ENCODE measurements around the gene TAF1D.
"Not testable (repeated sequence)": the region's sequence is repeated elsewhere in the genome, so short reads cannot be mapped to it uniquely, and the experiment has no call there.

The TAF1D gene

DNA sequence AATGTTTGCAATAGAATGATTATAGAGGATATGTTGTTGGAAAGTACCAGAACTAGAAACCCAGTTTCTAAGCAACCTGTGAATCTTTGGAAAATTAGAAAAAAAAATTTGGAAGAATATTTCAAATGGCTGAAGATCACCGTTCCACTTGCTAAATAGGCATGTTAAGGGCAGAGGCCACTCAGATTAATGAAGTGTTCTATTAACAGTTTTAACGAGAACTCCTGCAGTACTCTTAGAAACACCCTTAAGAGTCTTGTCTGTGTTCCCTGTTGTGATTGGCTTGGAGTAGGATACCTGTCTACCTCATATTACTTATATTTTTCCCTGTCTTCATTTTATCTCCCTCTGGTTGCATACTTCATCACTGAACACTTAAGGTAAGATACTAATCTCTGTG lies 4.8 kb upstream of the TAF1D start:
- DNase-seq, result no peak

DNA sequence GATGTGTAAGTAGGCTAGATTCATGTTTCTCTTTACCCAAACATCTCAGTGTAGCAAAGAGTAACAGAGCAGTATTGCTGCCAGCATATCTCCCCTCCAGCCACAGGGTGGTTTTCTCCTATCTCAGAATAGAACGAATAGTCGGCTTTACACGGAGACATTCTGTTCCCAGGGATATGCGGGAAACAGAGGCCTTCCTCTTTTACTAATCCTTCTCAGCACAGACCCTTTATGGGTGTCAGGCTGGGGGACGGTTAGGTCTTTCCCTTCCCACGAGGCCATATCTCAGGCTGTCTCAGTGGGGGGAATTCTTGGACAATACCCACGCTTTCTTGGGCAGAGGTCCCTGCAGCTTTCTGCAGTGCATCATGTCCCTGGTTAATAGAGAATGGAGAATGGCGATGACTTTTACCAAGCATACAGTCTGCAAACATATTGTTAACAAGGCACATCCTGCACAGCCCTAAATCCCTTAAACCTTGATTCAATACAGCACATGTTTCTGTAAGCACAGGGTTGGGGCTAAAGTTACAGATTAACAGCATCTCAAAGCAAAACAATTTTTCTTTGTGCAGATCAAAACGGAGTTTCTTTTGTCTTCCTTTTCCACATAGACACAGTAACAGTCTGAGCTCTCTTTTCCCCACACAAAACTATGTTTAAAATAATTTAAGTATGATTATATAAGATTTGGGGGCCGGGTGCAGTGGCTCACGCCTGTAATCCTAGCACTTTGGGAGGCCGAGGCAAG lies 3.9 kb upstream of the TAF1D start:
- not testable (repeated sequence) for DNase-seq

DNA sequence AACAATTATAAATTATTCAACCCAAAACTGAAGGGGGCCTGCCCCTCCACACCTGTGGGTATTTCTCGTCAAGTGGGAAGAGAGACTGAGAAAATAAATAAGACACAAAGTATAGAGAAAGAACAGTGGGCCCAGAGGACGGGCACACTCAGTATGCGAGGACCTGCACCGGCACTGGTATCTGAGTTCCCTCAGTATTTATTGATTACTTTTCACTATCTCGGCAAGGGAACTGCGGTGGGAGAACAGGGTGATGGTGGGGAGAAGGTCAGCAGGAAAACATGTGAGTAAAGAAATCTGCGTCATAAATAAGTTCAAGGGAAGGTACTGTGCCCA lies 3.3 kb upstream of the TAF1D start:
- no peak for DNase-seq

DNA sequence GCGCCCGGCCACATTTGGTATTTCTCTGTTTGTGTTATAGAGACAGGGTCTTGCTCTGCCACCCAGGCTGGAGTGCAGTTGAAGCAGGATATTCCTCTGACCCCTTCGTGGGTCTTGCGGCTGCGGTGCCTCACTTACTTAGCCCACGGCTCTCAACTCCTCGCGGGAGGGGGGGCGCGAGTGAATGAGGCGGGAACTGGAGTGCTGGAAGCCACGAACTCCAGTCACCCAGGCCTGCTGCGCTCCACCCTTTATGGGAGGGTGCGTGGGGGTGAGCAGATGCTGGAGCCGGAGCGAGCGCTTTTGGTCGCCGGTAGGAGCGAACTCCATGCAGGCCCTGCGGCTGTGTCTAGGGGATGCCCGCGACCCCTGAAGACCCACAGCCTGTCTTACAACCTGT lies 2.0 kb upstream of the TAF1D start:
- no peak for DNase-seq

DNA sequence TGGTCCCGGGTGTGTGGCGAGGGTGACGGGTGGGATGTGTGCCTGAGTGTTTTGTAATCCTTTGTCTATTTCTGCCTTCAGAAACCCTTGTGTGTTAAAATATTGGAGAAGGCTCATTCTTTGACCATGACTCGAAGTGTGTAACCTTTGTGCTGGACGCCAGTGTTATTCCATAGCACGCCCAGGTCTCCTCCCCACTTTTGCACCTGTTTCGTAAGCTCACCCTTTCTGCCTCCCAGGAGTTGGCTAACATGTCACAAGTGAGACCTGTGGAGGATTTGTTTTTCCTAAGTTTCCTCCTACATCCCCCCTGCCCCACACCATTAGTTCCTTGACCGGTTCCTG lies 559 bp upstream of the TAF1D start:
- no peak for DNase-seq

DNA sequence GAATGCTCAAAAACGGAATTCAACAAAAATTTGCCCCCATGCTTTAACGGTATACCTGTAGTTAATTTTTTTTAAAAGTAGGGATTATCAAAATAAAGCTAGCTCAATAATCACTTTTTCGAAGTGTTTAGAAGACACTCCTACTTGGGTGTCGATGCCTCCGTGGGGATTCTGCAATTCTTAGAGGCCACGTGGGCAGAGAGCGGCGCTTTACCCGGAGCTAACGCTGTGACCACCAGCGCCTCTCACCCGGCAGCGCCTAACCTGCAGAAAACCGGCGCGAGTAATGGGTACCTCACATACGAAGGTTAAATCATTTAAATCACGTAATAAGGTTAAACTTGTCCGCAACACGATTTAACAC lies 583 bp downstream of the TAF1D start:
- DNase-seq, result peak; percentile 75

DNA sequence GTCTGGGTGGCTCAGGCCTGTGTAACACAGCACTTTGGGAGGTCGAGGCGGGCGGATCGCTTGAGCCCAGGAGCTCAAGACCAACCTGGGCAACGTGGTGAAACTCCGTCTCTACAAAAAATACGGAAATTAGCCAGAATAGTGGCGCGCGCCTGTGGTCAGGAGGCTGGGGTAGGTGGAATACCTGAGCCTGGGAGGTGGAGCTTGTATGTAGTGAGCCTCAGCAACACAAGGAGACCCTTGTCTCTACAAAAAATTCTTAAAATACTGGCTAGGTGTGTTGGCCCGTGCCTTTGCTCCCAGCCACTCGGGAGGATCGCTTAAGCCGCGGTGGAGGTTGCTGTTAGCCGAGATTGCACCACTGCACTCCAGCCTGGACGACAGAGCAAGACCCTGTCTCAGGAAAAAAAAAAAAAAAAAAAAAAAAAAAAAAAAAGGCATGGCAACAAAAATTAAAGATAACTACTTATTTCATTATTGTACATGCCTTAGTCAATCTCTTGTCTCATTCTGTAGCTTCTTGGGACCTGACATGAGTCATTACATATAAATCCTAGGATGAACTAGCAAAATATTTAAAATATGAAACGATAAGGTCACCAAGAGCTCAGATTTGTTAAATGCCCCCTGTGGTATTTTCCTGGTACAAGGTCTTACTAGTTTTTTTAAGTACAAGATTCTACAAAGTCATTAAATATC lies 1.1 kb downstream of the TAF1D start:
- peak; percentile 70 for DNase-seq

DNA sequence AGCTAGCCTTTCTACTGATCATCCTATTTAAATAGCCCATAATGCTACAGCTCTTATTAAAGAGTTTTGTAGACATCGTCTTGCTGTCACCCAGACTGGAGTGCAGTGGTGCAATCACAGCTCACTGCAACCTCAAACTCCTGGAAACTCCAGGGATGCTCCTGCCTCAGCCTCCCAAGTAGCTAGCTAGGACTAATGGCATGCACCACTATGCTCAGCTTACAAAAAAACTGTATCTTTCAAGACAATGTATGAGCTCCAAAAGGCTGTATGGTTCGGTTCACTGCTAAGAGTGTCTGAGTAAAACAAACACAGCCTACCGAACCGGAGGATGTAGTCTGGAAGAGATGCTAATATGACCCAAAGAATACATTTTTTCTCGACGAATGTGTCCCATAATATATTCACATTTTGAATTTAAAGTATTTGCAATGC lies 2.6 kb downstream of the TAF1D start:
- no peak for DNase-seq

DNA sequence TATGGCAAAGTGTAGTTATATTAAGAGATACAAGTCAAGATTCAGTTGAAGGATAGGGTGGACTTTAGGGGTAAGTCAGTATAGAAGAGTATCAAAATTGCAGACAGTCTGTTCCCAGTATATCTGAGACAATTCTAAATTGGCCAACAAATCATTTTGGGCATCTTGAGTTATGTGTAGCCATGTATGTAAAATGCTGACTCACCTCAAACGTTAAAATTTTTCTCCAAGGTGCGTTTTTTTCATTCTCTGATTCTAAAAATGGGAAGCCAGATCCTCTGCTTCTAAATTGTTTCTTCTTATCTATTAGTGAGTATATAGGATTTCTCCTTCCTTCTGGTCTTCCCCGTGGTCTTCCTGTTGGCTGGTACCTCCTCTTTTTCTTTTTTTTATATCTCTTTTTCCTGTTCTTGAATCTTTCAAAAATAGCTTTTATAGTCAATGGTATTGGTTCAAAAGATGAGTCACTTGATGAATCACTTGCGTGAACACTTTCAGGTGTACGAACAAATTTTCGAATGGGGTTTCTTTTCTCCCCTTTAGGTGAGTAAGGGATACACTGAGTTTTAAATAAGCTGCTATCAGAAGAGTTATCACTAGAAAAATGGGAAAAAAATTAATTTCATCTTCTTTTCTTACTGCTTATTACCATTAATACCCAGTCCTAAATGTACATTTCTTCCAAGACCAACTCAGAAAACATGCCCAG lies 3.2 kb downstream of the TAF1D start:
- DNase-seq, result peak; percentile 69

DNA sequence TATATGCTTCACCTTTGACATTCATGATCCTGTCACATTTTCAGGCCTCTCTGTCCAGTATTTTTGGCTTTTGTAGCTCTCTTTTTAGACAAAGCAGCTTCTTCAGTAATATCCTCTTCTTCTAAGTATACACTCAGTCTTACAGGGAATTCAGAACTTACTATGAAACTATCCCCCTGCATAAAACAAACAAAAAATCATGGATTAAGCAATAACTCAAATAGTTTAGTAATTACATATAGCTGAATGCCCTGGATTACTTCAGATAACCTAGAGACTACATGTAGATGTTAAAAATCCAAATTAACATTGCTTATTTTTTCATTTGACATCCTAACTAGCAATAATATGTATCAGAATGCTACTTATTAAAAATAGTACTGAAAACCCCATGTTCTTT lies 5.2 kb downstream of the TAF1D start:
- DNase-seq, result no peak

DNA sequence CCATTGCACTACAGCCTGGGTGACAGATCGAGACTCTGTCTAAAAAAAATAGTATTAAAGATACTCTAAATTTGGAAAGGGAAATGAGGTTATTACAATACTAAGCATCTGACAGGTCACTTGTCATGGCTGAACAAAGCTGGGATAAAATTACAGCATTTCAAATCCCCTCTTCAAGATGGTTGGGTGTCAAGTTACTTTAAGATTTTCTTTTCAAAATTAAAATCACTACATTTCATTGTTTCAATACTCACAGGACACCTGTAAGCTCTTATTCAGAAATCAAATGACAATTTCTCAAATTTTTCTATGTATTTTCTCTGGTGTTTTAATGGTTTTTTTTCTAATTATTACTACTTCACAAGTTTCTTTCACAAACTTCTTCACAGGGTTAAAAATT lies 5.7 kb downstream of the TAF1D start:
- DNase-seq, result no peak

DNA sequence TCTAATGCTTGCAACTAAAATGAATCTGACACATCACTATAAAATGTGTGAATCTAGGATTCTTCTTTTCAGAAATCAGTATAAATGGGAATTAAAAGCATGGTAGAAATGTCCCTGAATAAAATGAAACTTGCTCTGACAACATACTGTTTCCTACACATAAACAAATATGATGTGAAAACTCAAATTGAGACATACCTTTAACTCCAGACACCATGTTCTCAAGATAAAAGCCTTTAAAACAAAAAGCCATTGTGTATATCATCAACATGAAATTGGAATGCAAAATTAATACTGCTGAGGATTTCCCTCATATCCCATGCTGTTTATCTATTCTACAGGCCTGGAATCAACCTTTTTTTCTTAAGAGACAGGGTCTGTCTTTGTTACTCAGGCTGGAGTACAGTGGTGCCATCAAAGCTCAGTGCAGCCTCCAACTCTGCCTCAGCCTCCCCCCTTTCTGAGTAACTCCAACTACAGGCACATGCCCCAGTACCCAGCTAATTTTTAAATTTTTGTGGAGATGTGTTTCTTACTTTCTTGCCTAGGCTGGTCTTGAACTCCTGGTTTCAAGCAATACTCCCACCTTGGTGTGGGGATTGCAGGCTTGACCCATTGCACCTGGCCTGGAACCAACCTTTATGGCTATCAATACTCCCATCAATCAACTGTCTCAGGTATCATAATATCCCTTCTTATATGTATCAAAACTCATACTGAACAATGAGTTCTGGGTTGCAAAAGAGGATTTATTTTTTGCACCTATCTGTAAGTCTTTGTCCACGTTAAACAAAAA lies 6.7 kb downstream of the TAF1D start:
- no peak for DNase-seq

DNA sequence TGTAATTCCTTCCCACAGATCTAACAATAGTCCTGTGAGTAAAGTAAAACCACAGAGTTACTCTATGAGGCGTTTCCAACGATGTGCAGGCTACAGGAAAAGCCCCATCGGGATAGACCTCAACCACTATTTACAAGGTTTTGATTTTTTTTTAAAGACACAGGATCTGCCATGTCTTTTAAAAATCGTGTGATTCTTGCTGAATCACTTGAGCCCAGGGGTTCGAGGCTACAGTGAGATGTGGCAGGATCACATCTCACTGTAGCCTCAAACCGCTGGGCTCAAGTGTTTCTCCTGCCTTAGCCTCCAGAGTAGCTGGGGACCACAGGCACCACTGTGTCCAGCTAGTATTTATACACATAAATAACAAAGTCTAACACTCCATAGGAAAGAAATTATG lies 7.8 kb downstream of the TAF1D start:
- no peak for DNase-seq

DNA sequence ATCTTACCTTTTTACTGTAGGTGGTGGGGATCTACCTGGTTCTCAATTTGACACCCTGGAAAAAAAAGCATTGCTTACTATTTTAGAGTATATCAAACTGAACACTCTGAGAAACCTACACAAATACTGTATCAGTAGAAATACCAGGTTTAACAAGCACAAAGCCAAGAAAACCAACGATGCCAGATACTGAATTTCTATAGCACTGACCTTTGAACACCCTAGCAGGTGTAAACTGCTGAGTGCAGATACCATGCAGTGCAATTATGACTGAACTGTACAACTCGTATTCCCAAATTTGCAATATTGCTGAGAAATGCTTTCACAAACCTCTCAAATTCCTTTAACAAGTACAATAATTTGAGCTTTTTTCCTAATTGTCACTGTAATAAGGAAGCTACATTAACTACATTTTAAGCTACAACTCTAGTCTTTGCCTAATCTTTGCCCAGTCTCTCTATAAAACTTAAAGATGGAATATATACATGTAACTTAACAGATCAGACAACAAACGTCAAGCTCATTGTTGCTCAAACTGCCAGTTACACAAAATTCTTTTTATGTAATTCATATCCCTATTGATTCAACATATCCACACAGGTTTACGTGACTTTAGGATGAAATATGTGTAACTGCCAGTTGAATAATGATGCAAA lies 8.9 kb downstream of the TAF1D start:
- DNase-seq, result no peak

DNA sequence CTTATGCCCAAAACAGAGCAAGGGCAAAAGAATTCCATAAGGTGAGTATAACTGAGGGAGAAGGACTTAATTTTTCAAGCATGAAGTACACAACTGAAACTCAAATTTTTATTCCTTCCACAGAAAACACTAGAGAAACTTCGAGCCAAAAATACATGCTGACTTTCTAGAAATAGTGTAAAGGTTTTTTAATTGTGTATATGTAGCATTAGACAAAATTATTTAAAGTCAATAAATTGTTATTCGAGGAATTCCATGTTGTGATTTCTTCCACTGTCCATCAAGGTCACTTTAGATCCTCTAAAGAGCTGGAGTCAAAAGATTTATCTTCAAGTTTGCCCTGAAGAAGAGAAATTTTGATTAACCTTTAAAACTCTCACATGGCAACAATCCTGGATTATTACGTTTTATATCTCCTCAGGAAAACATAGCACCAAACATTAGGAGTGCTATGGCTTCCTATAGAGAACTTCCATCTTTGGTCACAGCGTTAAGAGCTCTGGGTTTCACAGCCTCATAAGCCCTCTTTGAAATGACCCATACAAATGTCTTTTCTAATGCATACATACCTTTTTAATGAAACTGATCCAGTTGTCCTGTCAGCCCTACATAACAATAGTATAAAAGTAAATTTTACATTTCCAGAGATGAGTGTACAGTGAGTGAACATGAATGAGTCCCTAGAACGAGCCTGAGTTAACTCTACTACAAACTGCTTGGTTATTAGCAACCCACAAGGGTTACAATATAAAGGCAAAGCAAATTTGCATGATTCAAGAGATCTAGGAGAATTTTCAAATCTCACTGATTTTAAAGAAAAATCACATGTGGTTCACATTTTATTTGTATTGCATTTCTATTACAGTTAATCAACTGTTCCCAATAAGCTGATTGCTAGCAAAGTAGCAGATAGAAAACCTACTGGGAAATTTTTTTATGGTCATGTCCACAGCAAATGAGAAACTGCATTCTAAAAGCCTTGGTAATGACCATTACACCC lies 10.9 kb downstream of the TAF1D start:
- DNase-seq, result no peak

DNA sequence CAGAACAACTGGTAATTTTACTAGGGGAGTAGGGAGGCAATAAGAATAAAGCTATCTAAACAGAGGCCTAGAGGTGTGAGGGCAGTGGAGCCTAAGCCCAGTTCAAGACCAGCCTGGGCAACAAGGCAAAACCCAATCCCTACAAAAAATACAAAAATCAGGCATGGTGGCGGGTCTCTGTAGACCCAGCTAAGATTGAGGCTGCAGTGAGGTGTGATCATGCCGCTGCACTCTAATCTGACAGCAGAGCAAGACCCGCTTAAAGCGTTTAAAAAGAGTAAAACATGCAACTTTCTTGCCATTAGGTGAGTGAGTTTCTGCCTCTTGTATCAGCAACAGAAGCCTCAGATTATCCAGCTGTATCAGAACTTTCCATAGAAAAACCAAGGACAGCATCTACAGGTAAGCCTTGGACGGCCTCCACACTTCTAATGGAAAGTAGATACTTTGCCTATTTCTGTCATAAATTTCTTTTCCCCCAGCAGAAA lies 12.1 kb downstream of the TAF1D start:
- peak; percentile 33 for DNase-seq

DNA sequence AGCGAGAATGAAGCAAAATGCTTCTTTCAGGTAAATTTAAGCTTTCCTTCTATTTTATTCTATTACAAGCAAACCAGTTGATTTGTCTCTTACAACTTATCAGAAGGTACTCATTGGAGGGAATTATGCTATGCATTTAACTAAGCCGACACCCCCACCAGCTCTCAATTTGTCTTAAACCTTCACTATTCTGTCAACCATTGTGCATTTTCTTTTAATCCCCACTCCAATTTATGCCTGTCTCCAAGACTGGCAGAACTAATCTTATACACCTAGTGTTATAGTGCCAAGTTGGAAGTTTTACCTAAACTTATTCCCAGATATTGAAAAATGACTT lies 12.5 kb downstream of the TAF1D start:
- peak; percentile 28 for DNase-seq

DNA sequence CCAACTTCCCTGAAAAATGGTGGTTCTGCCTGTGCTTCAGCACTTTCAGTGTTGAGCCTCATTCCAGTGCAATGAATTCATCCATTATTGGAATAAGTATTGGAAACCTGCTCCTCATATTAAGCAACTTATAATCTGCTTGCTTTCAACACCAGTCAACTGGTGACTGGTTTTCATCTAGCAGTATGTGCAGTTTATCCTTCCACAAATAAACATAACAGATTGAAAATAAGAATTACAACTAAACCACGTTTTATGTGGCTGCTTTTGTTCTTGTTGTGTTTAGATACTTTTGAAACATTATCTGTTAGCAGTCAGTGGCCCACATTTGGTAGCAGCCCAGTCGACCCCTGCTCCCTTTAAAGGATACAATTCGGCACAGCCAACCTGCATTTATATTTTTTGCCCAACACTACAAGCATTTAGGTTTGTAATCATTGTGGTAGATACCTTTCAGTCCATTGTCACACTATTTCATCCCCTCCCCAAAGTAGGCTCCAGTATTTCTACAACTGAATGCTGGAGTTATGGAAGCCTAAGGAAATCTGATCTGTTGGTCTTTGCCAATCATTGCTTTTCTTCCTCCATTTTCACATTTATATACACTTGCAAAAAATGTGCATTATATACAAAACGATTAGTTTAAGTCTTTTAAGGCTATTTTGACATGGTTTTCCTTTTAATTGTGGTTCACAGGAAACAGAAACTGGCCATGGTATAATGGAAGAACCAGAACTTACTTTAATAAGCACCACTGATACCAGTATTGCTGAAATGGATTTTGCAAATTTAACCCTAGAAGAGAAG lies 13.1 kb downstream of the TAF1D start:
- peak; percentile 39 for DNase-seq

DNA sequence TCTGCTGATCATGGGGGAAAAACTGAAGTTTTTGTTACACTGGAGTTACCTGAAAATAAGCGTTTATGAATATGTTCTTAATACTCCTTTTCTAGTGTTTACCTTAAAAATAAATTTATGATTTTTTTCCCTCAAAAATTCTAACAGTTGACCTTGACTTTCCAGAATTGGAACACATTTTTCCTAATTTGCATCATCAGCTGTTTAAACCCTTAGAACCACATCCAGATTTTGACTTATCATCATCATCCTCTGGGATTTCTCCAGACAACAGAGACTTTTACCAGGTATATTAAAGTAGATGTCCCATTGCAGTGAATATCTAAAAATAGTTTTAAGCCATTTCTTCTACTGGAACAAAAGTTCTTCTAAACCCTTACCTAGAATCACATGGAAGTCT lies 17.2 kb downstream of the TAF1D start:
- DNase-seq, result no peak

DNA sequence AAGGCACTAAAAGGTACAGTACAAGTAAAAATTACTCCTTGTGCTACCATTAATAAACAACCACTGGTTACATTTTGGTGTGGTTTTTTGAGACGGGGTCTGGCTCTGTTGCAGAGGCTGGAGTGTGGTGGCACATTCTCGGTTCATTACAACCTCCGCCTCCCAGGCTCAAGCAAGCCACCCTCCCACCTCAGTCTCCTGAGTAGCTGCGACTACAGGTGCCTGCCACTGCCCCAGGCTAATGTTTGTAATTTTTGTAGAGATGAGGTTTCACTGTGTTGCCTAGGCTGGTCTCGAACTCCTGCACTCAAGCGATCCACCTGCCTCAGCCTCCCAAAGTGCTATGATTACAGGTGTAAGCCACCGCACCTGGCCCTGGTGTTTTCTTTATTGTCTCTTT lies 20.8 kb downstream of the TAF1D start:
- no peak for DNase-seq

DNA sequence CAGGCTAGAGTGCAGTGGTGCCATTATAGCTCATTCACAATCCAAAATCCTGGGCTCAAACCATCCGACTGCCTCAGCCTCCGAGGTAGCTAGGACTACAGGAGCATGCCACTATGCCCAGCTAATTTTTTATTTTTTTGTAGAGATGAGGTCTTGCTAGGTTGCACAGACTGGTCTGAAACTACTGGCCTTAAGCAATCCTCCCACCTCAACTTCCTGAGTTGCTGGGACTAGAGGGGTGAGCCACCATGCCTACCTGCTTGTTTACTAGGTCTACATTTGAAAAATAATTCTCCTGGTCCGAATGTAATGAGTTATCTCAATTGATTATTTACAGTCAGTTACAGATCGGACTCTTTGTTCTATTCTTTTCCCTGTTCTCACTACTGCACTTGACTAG lies 22.0 kb downstream of the TAF1D start:
- DNase-seq, result no peak

All from activated CD4-positive, alpha-beta T cell treated with anti-CD3 and anti-CD28 coated beads, Interleukin-2, Interleukin-6, amounts not matched to agents 100 ng/mL and 50 ng/mL, durations not matched to agents 16 hours and 8 hours (primary cell).